Smooth muscle cell (in vitro differentiated cells): ENCODE measurements around the gene ZBTB8B. TPM values are rescaled to one million over a fixed set of nuclear protein-coding genes. Genes with fewer than 3 reads are reported as not detected.
A peak's percentile ranks its signal among the peaks of the same experiment; 100 is the strongest.

ENCODE experiments used
- DNase-seq: peaks from one replicate; lab custom pipeline; 2025; ENCODE audit not compliant: unreplicated experiment; lab: John Stamatoyannopoulos, UW
- H2AFZ ChIP-seq: fragments of 200-600 bp; sonication (generic); 2 replicates; pipeline ENCODE4 v1.6.0; 2016; ENCODE audit warnings: antibody characterized with exemption, low read depth, mild to moderate bottlenecking
- H3F3A ChIP-seq: fragments of 200-600 bp; sonication (generic); 2 replicates; pipeline ENCODE4 v1.6.0; 2017; ENCODE audit warnings: antibody characterized with exemption, low read depth
- H3K27ac ChIP-seq: fragments of 200-600 bp; sonication (generic); 2 replicates; pipeline ENCODE4 v1.5.1; 2016; ENCODE audit warnings: low read depth, mild to moderate bottlenecking
- H3K27me3 ChIP-seq: fragments of 200-600 bp; sonication (generic); 2 replicates; pipeline ENCODE4 v1.6.1; 2016; ENCODE audit warnings: low read depth, mild to moderate bottlenecking
- H3K36me3 ChIP-seq: fragments of 200-600 bp; sonication (generic); 2 replicates; pipeline ENCODE4 v1.5.1; 2016; ENCODE audit warnings: low read depth
- H3K4me1 ChIP-seq: fragments of 200-600 bp; sonication (generic); 2 replicates; pipeline ENCODE4 v1.5.1; 2016; ENCODE audit warnings: low read depth
- H3K4me2 ChIP-seq: fragments of 200-600 bp; sonication (generic); 2 replicates; pipeline ENCODE4 v1.6.0; 2016; ENCODE audit warnings: mild to moderate bottlenecking
- H3K4me3 ChIP-seq: fragments of 200-600 bp; sonication (generic); 2 replicates; pipeline ENCODE4 v1.5.1; 2016; ENCODE audit warnings: mild to moderate bottlenecking
- H3K79me2 ChIP-seq: fragments of 200-600 bp; sonication (generic); 2 replicates; pipeline ENCODE4 v1.6.0; 2016; ENCODE audit warnings: low read depth, mild to moderate bottlenecking
- H3K9ac ChIP-seq: fragments of 200-600 bp; sonication (generic); 2 replicates; pipeline ENCODE4 v1.6.0; 2016; ENCODE audit warnings: low read depth
- H3K9me3 ChIP-seq: fragments of 200-600 bp; sonication (generic); replicated peaks from 2 replicates; pipeline ENCODE4 v1.5.1; 2016; ENCODE audit warnings: low read depth
- H4K20me1 ChIP-seq: fragments of 200-600 bp; sonication (generic); 2 replicates; pipeline ENCODE4 v1.6.0; 2016; ENCODE audit warnings: low read depth
- WGBS: methylation state at CpG from one replicate; pipeline ENCODE4 v1.1.7; 2016; ENCODE audit warnings: low lambda C conversion rate; 5-methylcytosine and 5-hydroxymethylcytosine counted together
- polyA plus RNA-seq: library from polyadenylated mRNA; unstranded; fragments of >200 nt; fragmentation: Nextera tagmentation; extraction: Ambion mirVana; gene quantifications from 2 replicates; pipeline ENCODE4 v1.2.1, GENCODE V29; 2016
- total RNA-seq: library from RNA; depleted of rRNA; stranded (reverse); fragments of >200 nt; gene quantifications from 2 replicates; pipeline ENCODE4 v1.2.3, GENCODE V29; 2014
- TF ChIP-seq, protein P1 (sequence below): fragments of 200-600 bp; sonication (generic); IDR thresholded peaks from 2 replicates; pipeline ENCODE4 v1.5.1; 2017; ENCODE audit warnings: borderline replicate concordance, mild to moderate bottlenecking, antibody characterized with exemption; ENCODE audit not compliant: insufficient read depth, poor library complexity, severe bottlenecking

The ZBTB8B gene
- total RNA-seq (0.13 TPM in 2 replicates), polyA plus RNA-seq (0.05 TPM in 1 of 2 replicates, not detected in the other)

GRCh38 chr1:32464716-32465577, at the start of gene ZBTB8B:
TSS of gene ZBTB8B (plus strand) at chr1:32465072. CDS start at chr1:32470625, 5,553 bp downstream.
- H3K9ac ChIP-seq = no peak within 1 kb of the TSS

GRCh38 chr1:32421775-32422174, 43.1 kb upstream of the ZBTB8B start:
- H3K27me3 ChIP-seq = no peaks in the 10 kb centered on the region

More at GRCh38 chr1:32464716-32465577, at the start of gene ZBTB8B:
- Histone ChIP-seq H3K27me3 (peaks cover 16% of the 10 kb centered on the region), H3F3A (no peaks in the 10 kb centered on the region), H3K4me1 (peaks cover 5% of the 10 kb centered on the region), H3K4me2 (peak within 1 kb of the TSS; percentile 84), H3K79me2 (no peaks in the 10 kb centered on the region), H2AFZ (peak within 1 kb of the TSS; percentile 98), H4K20me1 (no peaks in the 10 kb centered on the region), H3K9me3 (no peaks in the 10 kb centered on the region), H3K27ac (no peak within 1 kb of the TSS), H3K36me3 (no peaks in the 10 kb centered on the region), H3K4me3 (peak within 1 kb of the TSS; percentile 51)
- peak; percentile 13 for DNase-seq
- WGBS = 1% methylated on average over 66 of the region's 66 CpGs
- TF ChIP-seq, protein P1, sequence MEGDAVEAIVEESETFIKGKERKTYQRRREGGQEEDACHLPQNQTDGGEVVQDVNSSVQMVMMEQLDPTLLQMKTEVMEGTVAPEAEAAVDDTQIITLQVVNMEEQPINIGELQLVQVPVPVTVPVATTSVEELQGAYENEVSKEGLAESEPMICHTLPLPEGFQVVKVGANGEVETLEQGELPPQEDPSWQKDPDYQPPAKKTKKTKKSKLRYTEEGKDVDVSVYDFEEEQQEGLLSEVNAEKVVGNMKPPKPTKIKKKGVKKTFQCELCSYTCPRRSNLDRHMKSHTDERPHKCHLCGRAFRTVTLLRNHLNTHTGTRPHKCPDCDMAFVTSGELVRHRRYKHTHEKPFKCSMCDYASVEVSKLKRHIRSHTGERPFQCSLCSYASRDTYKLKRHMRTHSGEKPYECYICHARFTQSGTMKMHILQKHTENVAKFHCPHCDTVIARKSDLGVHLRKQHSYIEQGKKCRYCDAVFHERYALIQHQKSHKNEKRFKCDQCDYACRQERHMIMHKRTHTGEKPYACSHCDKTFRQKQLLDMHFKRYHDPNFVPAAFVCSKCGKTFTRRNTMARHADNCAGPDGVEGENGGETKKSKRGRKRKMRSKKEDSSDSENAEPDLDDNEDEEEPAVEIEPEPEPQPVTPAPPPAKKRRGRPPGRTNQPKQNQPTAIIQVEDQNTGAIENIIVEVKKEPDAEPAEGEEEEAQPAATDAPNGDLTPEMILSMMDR = no peak

DNA sequence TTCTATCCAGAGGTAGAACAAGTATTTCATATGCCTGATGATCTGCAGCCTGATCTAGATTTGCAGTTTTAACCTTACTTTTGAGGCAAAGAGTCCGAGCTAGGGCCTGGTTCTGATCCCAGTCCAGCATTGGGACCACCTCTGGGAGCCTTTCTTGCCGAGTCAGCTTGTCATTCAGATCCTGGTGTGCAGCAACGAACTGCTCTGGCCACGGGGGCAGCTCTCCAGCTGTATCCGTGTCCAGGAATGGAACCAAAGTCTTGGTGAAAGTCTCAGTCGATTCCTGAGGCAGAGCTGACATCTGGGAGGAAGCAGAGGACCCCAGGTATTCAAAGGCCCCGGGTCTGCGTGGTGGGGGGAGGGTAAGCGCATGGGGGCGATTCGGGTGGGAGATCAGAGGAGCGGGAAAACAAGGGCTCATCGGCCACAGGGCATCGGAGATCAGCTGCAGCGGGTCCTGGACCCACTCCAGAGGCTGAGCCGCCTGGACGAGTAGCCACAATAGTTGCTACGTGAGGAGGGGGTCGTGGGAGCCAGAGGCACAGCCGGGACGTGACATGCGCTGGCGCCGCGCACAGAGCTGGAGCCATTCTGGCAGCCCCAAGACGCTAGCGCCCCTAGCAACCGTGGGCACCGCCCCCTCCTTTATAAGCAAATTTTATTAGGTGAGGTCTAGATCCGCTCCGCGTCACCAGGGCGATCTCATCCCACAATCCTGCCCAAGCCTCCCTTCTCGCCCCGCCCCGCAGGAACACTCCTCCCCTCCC, 38.2 kb upstream of the ZBTB8B start:
- Histone ChIP-seq H3K4me1 (no peaks in the 10 kb centered on the region), H4K20me1 (no peaks in the 10 kb centered on the region), H2AFZ (no peak overlapping the region), H3K27ac (no peak overlapping the region), H3K36me3 (no peaks in the 10 kb centered on the region), H3K27me3 (no peaks in the 10 kb centered on the region), H3K9me3 (no peaks in the 10 kb centered on the region), H3F3A (no peaks in the 10 kb centered on the region), H3K9ac (no peak overlapping the region), H3K4me3 (no peak overlapping the region), H3K79me2 (no peaks in the 10 kb centered on the region), H3K4me2 (no peak overlapping the region)
- no peak for DNase-seq
- WGBS = 78% methylated on average over 27 of the region's 36 CpGs
- TF ChIP-seq, protein P1 = no peak

More at GRCh38 chr1:32421775-32422174, 43.1 kb upstream of the ZBTB8B start:
- no peaks in the 10 kb centered on the region for H3K4me1 ChIP-seq
- no peaks in the 10 kb centered on the region for H4K20me1 ChIP-seq
- WGBS = 100% methylated on average over 1 of the region's 1 CpG
- no peak for DNase-seq
- no peak overlapping the region for H3K4me3 ChIP-seq
- no peak overlapping the region for H3K9ac ChIP-seq
- no peak overlapping the region for H3K4me2 ChIP-seq
- no peaks in the 10 kb centered on the region for H3K79me2 ChIP-seq
- no peaks in the 10 kb centered on the region for H3K9me3 ChIP-seq
- H3K36me3 ChIP-seq = no peaks in the 10 kb centered on the region
- no peak overlapping the region for H2AFZ ChIP-seq
- no peaks in the 10 kb centered on the region for H3F3A ChIP-seq
- no peak overlapping the region for H3K27ac ChIP-seq
- TF ChIP-seq, protein P1 = no peak
